ENCODE data around the gene PHLDB3.

DNA sequence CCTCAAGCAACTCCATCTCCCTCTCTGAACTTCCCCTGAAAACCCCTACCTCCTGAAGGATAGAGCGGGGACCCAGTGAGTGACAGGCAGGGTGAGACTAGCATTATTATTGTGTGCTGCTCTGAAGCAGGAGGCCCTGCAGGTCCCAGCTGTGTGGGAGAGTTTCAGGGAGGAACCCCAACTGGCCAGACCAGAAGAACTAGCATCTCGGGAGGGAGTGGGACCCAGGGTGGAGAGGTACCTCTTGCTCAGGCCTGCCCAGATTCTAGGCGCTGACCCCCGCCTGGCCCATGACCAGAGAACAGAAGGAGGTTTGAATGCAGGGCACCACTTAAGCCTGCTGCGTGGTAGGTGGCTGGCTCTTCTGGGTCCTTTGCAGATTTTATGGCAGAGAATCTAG, 33.5 kb downstream of the PHLDB3 start:
- TF ChIP-seq, protein P1, sequence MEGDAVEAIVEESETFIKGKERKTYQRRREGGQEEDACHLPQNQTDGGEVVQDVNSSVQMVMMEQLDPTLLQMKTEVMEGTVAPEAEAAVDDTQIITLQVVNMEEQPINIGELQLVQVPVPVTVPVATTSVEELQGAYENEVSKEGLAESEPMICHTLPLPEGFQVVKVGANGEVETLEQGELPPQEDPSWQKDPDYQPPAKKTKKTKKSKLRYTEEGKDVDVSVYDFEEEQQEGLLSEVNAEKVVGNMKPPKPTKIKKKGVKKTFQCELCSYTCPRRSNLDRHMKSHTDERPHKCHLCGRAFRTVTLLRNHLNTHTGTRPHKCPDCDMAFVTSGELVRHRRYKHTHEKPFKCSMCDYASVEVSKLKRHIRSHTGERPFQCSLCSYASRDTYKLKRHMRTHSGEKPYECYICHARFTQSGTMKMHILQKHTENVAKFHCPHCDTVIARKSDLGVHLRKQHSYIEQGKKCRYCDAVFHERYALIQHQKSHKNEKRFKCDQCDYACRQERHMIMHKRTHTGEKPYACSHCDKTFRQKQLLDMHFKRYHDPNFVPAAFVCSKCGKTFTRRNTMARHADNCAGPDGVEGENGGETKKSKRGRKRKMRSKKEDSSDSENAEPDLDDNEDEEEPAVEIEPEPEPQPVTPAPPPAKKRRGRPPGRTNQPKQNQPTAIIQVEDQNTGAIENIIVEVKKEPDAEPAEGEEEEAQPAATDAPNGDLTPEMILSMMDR (conservative IDR thresholded peaks at IDR 0.05; ENCODE audit: low read depth, low read length): no peak
- no peak for TF ChIP-seq EZH2 (IDR thresholded peaks at IDR 0.05; ENCODE audit: borderline replicate concordance, low read depth, low read length, poor library complexity, severe bottlenecking)

All from A673 (cell line).